Umbilical cord (tissue), 2 donors: ENCODE data around the gene SPECC1L. TPM values are rescaled to one million over a fixed set of nuclear protein-coding genes. Genes with fewer than 3 reads are reported as not detected.
"Not testable (repeated sequence)": the region's sequence is repeated elsewhere in the genome, so short reads cannot be mapped to it uniquely, and the experiment has no call there.

Experiments used
- DNase-seq: peaks from one replicate; pipeline ENCODE4 v3.0.0-alpha.2; 2015; ENCODE audit warnings: low spot score
- total RNA-seq: library from RNA; depleted of rRNA; stranded (reverse); fragments of >200 nt; gene quantifications from one replicate; pipeline ENCODE4 v1.2.3, GENCODE V29; 2014; ENCODE audit warnings: low replicate concordance; ENCODE audit not compliant: insufficient read depth

Gene SPECC1L
- total RNA-seq, 1 donor from 2014 or later, result 40.9 TPM

DNA sequence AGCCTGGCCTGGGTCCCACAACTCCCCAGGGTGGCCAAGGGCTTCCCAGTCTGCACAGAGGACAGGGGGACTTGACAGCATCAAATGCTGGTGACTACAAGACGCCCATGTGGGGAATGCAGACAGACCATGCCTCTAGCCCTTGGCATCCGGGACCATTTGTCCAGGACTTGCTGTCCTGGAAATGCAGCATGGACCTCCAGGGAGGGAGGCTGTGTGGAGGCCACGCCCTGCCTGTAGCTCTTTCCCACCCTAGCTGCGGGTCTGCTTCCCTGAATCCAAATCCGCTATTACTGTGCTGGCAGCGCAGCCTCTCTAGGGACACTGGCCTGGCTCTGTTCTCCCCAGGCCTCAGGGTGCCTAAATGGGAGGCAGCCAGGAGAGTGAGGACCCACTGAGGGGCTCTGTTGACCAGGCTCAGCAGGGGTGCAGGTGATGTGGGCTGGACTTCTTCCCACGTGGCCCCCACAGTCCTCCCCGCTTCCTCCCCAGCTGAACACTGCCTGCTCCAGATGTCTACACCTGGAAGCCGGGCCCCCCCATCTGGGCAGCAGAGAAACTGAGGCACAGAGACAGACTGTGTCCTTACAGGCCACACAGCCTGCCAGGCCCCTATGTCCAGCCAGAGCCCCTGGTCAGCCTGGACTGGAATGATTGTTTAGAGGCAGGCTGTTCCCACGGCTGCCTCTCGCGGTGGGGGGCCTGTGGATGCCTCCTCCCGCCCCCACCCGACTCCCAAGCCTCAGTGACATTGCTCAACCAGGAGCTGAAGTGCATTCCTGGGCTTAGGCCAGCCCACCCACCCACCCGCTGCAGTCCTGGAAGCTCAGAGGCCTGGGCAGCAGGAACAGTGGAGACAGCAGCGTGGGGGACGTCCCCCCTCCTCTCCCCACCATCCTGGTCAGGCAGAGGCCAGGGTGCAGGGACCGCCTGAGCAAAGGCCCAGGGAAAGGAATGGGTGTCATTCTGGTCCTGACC is 24.8 kb upstream of the SPECC1L start:
- peak; percentile 74 for DNase-seq

DNA sequence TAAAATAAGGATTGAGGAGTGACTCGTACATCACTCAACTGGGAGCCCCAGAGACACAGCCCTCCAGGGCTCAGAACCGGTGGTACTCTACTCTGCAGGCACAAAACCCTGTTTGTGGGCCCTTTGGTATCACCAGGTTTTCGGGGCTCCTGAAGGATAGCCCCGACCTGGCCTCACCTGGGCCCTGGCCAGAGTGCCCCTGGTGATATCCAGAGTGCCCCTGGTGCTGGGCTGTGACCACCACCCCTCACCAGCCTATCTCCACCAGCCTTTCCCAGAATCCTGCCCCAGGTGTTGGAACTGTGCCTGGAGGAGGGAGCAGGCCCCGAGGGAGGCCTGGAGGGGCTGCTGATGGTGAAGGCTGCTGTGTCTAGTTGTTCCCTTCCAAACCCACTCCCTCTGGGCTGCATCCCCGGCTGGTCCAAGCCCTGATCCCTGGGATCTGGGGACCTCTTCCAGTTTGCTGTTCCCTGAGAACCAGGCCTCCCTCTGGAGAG is 23.6 kb upstream of the SPECC1L start:
- no peak for DNase-seq

DNA sequence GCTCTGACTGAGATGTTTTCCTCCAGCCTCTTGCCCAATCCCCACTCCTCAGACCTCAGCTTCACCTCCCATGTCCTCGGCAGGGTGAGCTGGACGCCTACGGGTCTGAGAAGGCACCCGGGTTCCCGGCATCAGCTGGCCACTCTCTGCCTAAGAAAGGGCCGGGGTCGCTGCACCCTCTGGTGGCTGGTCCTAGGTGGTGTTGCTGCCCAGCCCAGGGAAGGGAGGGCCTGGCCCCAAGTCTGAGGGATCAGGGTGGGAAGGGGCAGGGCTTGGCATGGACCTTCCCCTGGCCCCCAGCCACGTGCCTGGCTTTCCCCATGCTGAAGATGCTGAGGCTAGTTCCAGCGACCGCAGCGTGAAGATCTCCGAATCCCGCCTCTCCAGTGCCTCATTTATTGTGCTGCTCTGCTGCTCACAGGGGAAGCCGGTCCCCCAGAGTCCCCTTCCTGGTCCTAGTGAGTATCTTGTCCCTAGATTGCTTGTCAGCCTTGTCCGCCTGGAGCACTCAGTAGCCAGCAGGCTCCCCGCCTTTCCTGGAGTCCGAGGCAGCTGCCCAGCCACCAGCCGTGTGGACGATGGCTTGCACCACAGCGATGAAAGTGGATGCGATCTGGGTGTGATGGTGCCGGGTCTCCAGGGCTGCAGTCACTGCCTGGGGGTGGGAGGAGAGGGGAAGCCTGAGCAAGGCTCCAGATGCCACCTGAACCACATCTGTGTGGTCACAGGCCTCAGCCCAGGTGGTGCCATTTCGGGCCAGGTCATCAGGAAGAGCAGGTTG is 22.9 kb upstream of the SPECC1L start:
- peak; percentile 94 for DNase-seq

DNA sequence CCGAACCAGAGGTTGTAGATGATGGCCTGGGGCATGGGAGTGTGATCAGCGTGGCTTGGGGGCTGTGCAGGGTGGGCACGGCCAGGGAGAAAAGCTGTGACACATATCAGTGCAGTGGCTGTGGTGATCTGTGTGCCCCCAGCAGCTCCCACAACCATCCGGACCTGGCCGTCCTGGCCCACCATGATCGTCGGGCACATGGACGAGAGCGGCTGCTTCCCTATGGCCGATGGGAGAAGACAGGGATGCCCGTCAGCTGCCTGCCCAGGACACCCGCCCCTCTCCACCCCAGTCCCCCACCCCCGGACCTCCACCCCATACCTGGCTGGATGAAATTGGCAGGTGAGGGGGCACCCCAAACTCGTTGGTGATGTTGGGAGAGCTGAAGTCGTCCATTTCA is 22.0 kb upstream of the SPECC1L start:
- DNase-seq, result not testable (repeated sequence)

DNA sequence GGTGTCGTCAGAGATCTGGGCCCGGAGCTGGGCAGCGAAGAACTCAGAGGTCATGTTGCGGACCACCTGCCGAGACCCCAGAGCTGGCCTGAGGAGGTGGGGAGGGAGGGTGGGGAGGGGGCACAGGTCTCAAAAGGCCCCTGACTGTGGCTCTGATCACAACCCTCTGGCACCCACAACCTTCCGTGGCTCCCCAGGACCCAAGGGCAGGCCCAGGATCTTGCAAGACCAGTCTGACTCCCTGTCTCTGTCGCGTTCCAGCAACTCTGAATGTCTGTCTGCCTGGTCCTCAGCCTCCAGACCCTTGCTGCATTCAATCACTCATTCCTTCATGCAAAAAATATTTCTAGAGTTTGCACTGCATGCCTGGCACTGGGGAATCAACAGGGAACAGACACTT is 21.2 kb upstream of the SPECC1L start:
- DNase-seq, result not testable (repeated sequence)

DNA sequence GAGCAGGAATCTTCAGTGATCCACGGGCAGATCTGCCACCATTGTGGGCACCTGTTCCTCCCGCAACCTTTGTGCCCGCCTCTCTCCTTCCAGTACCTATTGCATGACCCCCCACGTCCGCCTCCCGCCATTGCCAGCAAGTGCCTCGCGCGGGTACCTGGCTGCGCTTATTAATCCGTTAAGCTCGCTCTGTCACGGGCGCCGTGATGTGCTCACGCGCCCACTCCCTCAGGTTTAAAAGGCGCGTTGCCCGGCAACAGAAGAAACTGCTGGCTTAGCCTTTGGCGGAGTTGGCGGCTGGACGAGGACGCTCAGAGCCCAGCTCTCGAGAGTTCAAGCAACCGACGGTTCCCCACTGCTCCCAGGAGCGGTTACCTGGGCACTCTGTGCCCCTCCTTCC is 19.3 kb upstream of the SPECC1L start:
- not testable (repeated sequence) for DNase-seq

DNA sequence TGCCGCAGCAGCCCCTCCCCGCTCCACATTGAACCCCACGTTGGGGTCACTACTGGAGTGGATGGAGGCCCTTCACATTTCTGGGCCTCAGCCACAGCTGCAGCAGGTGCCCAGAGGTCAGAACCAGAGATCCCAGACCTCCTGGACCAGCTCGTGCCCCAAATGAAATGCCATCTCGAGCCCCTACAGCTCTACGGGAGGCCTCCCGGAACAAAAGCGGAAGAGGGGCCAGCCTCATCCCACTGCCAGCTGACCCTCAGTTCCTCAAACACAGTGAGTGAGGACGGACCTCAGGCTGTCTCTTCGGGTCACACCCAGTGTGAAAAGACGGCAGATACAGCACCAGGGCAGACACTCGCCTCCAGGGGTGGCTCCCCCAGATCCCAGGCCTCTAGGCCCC is 17.5 kb upstream of the SPECC1L start:
- not testable (repeated sequence) for DNase-seq

DNA sequence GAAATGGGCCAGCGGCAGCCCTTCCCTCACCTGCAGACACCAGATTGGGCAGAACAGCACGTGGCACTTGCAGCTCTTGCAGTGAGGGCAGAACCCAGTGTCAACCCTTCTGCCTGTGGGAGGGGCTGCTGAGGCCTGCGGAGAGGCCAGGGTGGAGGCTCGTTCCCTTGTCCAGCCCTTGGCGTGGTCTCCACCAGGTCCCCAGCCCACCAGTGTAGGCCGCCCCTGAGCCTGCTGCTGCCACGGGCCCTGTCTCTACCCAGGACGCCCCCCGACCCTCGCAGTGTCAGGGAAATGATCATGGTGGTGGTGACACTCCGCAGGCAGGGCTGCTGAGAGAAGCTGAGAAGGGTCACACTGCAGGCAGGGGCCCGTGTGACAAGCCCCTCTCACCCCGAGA is 14.5 kb upstream of the SPECC1L start:
- not testable (repeated sequence) for DNase-seq

DNA sequence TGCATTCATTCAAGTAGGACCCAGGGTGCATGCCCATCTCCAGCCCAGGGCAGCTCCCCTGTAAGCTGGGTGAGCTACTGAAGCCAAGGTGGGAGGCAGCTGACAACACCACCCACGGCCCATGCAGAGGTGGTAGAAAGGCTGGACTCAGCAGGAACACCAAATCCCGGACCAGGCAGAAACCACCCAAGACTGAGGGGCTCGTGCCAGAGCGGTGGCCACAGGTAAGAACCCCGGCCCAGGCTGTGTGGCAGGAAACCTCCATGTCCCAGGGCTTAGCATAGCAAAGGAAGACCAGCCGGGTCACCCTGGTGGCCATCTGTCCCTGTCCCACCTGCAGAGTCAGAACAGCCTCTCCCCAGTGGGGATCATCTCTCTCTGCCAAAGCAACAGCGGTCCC is 13.9 kb upstream of the SPECC1L start:
- DNase-seq, result not testable (repeated sequence)

DNA sequence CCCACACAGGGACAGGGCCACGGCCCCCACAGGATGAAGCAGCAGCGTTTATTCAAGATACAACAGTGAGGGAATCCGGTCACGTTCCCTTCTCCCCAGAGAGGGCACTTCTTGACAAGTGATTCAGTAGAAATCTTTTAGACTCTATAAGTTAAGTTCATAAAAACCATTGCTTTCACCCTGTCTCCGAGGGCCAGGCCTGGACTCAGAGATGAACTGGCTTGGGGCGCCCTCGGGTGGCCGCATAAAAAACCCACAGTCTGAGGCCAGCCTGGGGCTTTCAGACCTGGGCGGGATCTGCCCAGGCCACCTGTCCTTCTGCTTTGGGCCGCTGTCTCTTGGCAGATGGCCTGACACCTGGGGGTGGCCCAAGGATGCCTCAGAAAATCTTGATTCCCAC is 11.2 kb upstream of the SPECC1L start:
- peak; percentile 76 for DNase-seq

DNA sequence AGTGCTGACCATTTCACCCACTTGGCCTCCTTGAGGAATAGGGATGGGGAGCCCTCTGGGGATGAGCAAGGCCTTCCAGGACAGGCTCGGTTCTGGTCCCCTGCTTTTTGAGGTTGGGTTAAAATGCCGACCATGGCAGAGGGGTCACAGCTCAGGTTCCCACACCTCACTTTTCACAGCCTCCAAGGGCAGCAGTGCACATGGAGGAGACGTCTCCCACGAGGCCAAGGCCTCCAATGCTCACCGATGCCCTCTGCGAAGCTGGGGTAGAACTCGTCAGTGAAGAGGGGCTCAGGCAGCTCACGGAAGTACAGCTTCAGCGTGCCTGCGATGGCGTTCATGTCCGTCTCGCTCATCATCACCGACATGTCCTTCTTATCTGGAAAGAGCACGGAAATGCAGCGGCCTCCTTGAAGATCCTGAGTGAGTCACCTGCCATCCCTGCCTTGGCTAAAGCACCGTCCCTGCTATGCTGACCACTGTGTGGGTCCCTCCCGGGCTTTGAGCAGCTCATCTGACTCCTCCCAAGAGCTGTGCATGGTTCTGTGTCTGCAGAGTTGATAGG is 8.4 kb upstream of the SPECC1L start:
- not testable (repeated sequence) for DNase-seq

DNA sequence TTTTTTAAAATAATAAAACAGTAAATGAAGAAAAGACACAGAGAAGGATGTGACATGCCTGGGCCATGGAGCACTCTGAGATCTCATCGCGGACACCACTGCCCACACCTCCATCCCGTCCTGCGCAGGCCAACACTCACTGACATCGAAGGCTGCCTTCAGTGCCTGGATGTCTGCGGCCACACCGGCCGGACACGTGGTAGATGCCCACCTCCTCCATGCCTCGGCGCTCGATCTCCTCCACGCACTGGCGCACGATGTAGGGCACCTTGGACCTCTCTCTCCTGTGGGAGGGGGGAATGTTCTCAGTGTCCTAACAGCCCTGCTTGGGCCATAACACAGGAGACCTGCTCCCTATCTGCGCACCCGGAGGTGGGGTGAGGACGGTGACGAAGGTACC is 7.2 kb upstream of the SPECC1L start:
- not testable (repeated sequence) for DNase-seq

DNA sequence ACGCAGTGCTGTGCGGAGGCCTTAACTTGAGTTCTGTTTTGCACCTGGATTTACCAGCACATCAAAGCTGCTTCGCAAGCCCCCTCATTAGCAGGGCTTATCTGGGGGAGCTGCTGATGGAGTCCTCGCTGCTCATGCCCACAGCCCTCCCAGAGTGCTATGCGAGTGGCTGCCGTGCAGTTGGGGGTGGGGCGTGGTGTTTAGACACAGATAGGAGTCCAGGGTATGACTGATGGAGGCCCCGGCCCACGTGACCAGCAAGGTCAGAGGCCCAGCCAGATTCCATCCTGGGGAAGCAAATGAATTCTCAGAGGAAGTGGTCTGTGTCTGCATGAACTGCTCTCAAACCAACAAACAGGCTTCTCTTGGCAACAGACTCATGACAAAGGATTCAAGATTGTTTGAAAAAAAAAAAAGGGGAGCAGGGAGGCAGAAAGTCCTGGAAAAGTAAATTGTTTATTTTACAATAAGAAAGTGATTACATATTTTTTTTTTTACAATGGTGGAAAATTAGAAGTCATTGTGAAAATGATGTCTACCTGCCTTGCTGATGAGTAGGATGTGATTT is 6.2 kb upstream of the SPECC1L start:
- DNase-seq, result not testable (repeated sequence)

DNA sequence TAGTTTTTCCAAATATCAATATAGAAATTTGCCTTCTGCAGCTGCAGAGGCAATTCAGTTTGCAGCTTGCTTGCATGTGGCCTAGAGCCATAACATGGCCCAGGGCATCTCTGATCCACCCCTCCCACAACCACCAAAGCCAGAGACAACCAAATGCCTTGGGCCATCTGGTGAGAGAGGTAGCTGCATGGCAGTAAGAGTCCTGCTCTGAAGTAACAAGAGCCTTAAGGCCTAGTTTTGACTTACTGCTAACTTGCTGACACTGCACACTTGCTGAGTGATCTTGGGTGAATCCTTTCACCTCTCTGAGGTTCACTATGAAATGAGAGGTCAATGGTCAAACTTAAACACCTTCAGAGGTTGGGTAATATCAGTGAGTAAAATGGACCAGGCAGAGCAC is 4.9 kb upstream of the SPECC1L start:
- DNase-seq, result no peak

DNA sequence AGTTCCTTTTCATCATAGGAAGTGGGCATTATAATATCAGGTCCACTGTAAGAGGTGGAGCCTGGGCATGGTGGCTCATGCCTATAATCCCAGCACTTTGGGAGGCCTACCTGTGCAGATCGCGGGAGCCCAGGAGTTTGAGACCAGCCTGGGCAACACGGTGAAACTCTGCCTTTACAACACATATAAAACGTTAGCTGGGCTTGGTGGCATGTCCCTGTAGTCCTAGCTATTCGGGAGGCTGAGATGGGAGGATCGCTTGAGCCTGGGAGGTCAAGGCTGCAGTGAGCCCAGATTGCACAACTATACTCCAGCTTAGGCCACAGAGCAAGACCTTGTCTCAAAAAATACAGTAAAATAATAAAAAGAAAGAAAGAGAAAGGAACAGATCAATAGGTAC is 4.1 kb upstream of the SPECC1L start:
- not testable (repeated sequence) for DNase-seq

DNA sequence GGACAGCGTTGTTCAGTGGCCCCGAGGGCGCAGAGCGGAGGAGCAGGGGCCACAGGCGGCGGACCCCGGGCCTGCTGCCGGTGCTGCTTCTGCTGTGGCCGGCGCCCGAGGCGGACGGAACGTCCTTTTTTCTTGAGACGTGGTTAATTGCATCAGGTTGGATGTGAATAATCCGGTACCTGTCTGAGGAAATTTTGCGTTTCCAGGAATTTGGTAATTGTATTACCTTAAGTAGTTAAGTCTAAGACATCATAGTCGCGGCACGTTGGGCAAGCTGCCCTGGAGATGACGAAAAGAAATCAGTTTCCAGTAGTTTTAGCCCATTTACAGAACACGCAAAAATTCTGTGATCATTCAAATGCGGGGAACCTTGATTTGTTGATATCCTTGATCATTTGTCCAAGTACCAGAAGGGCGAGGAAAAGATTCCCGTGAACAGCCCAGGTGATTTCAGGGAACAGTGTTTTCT is 789 bp downstream of the SPECC1L start:
- DNase-seq, result no peak

DNA sequence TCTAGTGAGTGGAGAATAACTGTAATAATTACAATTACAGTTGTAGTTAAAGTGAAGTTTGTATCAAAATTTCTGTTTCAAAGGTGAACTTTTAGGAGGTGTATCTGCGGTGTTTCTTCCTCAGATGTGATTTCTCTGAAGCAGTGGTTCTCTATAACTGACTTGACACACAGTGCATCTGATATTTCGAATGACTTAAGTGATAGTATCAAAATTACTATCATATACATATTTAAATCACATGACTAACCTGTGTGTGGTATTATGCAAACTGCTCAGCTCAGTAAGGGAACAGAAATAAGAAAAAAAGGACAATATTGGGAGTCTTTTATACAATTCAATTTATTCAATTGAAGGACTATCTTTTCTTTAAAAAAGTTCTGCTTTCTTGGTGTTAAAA is 2.4 kb downstream of the SPECC1L start:
- not testable (repeated sequence) for DNase-seq

DNA sequence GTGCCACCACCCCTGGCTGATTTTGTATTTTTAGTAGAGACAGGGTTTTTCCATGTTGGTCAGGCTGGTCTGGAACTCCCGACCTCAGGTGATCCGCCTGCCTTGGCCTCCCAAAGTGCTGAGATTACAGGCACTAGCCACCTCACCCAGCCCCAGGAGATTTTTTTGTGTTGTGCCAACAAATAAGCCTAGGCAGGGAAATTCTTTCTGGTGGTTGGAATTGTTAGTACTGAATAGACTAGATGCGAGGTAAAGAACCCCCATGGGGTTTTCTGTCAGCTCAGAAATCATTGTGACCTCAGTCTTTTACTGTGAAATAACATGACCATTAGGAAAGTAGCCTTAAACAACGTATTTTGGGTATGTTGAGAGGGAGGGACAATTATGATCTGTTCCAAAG is 3.3 kb downstream of the SPECC1L start:
- DNase-seq, result not testable (repeated sequence)

DNA sequence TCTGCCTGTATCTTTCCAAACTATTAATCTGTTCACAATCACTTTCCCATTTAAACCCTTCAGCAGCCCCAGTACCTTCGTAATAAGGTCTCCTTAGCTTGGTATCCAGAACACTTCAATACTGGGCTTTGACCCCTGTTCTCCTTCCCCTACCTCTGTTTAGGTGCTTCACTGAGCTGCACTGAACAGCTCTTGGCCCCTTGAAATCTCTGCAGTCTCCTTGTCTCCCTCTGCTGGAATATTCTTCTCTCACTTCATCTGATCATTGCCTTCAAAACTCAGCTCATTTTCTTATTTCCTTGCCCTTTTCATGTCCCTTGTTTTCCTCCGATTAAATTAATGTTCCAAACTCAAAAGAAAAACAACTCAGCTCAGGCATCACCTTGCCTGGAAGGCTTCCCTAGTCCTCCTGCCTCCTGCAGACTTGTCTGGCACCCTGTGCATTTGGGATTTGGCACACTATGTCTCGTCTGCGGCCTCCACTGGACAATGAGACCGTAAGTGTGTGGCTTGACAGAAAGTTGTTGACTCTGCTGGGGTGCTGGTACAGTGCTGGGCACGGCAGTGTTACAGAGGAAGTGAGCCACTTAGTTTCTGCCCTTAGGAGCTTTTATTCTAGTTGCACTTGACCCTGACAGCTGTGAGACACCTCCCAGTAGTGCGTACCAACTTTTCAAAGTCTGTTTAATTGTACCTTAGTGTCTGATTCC is 4.2 kb downstream of the SPECC1L start:
- not testable (repeated sequence) for DNase-seq

DNA sequence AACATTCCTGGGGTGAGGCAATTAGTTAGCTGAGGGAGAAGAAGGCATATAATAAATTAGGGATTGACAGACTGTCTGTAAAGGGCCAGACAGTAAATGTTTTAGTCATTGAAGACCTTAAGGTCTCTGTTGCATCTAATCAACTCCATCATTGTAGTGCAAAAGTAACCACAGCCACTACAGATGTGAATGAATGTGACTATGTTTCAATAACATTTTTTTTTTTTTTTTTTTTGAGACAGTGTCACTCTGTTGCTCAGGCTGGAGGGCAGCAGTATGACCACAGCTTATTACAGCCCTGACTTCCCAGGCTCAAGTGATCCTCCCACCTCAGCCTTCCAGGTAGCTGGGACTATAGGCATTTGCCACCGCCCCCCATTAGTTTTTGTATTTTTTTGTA is 9.7 kb downstream of the SPECC1L start:
- not testable (repeated sequence) for DNase-seq

DNA sequence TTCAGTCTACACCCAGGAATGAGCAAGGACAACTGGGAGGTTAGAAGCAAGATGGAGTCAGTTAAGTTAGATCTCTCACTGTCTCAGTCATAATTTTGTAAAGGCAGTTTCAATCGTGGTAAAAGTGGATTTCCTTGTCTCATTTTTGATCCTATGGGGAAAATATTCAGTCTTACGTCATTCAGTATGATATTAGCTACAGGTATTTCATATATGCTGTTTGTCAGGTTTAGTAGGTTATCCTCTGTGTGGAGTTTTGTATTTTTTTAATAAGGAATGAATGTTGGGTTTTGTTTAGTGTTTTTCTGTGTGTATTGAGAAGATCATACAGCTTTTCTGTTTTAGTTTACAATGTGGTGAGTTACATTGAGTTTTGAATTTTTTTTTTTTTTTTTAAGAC is 11.8 kb downstream of the SPECC1L start:
- no peak for DNase-seq
